GM12873 (cell line): ENCODE data around the gene ESCO1.

Source experiments
- CTCF ChIP-seq: IDR thresholded peaks from 2 replicates; pipeline ENCODE4 v1.5.1; 2012; ENCODE audit warnings: low read depth, mild to moderate bottlenecking, moderate library complexity, low read length, control low read depth; ENCODE audit not compliant: insufficient read depth; ENCODE audit errors: missing control alignments

ESCO1 gene

GRCh38 chr18:21612125-21613039, 11.9 kb upstream of the ESCO1 start, which contains the start of gene SNRPD1:
TSS of gene SNRPD1 (plus strand) at chr18:21612314. CDS start at chr18:21612430, 116 bp downstream.
- TF ChIP-seq CTCF: peak; percentile 91

- no peak for TF ChIP-seq CTCF
These were observed 4.7 kb upstream of the ESCO1 start for GRCh38 chr18:21605213-21605612.

GRCh38 chr18:21604671-21605070, 4.2 kb upstream of the ESCO1 start:
- no peak for TF ChIP-seq CTCF

- no peak for TF ChIP-seq CTCF
These were observed 1.7 kb upstream of the ESCO1 start for GRCh38 chr18:21602299-21602587.

GRCh38 chr18:21599585-21600525, 649 bp downstream of the ESCO1 start:
- TF ChIP-seq CTCF: peak; percentile 21

GRCh38 chr18:21598726-21599584, 1.5 kb downstream of the ESCO1 start:
- TF ChIP-seq CTCF: no peak
